ENCODE measurements around the gene SSX2IP.

Gene SSX2IP

DNA sequence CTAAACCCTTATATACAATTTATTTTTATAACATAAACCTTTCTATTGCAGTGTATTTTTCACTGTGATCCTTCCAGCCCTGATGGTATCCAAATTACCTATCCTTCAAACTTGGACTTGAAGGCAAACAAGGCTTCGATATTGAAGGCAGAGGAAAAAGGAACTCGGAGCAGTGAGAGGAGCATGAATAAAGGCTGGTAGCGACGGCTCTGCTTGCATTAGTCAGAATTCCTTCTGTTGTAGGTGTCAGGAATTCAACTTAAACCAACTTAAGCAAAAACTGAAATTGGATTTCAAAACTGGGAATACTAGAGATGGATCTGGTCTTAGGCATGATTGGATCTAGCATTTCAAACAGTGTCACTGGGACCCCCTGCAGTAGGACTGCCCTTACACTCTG, 17.8 kb upstream of the SSX2IP start:
- no peak for DNase-seq

DNA sequence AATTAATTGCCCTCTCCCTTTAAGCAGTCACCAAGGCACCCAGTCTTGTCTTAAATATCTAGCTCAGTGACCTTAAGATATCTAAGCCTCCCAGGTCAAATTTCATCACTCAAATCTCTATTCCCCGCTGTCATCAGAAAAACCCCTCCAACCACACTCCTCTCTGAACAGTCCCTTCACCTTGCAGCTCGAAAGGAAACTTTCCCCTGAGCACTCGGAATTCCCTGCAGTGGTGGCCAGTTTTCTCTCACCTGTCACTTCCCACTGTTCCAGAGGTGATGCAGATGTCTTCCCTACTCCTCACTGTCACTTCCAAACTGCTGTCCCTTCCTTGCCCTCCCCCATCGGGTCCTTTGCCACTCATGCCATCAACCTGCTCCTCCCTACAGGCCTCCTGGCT, 15.3 kb upstream of the SSX2IP start:
- no peak for DNase-seq

DNA sequence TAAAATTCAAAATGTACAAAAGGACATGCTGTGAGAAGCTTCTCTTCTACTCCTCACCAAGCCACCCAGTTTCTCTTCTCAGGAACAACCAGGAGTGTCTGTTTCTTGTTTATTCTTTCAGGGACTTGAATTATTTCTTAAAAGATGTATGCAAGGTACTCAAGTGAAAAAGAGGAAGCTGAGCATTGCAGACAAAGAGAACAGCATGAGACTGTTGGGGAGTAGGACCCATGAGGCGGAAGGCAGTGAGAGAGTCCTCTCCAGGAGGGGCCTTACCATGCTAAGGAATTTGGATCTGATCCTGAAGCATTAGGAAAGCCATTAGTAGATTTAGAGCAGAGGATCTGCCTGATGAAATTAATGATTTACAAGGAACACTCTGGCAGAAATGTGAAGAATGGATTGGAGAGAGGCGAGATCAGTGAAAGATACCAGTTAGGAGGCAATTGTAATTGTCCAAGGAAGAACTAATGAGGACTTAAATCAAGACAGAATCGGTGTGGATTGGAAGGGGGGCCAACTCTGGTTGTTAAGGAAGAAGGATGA, 14.7 kb upstream of the SSX2IP start:
- no peak for DNase-seq

DNA sequence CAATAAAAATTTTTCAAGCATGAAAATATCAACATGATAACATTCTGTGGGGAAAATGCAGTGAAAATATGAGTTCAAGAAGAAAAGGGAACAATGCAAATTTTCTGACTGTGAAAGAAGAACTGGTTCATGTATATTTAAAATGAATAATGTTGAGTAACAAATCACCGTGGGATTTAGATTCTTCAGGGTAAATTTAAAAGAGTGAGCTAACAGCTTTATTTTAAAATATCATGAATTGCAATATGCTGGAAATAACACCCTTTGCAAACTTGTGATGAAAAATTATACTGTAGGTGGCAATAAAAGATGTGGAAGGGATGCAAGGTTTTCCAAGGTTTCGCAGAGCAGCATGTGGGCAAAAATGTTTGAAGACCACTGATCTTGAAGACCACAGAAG, 13.2 kb upstream of the SSX2IP start:
- DNase-seq, result no peak

DNA sequence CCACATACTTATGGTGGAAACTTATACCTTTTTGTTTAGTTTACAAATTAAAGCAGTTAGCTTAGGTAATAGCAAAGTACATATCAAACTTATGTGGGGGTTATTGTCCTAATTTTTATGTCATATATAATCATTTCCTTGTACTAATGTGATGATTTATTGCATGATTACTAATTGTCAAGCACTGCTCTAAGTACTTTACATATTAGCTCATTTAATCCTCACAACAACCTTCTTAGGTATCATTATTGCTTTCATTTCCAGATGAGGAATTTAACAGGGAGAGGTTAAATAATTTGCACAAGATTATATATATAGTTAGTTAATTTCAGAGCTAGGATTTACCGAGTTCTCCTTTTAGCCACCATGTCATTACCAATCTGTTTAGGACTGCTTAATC, 11.9 kb upstream of the SSX2IP start:
- DNase-seq, result no peak

DNA sequence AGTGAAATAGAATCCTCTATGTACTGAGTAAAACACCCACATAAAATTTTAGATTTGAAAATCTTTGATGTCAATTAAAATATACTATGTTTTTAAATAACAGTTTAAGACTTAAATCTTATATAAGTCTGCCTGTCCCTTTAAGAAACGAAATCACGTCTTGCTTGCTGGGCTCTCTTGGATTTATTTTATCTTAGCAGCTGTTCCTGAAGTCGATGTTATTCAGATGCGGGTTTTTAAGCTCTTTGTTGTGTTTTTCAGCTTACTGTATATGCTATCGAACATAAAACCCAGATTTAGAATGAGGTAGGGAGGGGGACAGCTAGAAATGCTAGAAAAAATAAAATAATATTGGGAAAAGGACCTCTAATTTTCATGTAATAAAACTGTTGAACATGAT, 11.1 kb upstream of the SSX2IP start:
- DNase-seq, result no peak

DNA sequence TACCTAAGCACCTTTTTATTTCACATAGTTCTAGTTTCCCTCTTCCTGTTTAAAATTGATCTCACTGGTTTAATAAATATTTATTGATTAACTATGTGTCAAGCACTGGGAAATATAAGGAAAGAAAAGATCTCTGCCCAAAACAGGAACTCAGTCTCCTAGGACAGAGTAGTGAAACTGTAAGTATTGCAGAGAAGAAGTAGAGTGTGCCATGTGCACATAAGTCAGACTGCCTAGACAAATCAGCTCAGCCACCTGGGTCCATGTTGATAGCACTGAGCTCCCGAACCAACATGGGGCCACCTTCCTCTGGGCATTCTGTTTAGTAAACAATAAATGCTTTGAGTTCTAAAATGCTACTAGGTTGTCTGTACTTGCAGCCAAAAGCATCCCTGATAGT, 9.8 kb upstream of the SSX2IP start:
- no peak for DNase-seq

DNA sequence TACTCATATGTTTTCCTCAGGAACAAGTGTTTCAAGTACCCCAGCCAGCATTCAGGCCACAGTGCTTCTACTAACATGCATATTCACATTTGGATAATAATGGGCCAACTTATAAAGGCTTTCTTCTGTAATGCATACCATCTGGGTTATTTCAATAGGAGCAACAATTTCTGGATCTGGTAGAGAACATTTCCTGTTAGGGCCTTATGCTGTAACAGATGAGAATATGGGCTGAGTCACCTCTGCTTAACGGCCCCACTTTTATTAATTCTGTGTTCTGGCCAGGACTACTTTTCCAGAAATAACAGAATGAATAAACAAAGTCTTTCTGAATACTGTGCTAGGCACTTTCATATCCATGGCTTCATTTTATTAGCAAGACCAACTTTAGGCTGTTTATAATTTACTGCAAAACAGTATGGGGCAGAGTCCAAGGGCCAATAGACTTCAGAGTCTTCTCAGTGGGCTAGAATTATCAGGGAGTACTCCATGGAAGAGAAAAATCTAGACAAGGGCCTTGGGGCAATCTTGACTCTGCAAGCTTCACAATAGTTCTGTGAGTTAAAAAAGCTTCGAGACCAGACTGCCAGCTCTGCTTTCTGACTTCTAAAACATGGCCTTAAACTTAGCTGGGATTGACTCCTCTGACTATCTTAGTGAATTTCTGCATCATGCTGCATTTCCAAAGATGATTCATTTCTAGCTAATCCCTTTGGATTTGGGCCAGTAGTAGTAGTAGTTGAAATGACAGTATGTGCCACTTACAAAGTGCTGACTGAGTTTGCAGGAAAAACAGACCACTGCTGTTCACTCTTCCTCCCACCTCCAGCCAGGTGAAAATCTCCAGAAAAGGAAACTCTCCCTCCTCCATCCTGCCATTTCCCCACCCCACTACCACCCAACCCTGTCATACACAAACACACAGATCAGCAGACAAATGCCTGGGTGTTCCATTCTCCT, 8.2 kb upstream of the SSX2IP start:
- DNase-seq, result no peak

DNA sequence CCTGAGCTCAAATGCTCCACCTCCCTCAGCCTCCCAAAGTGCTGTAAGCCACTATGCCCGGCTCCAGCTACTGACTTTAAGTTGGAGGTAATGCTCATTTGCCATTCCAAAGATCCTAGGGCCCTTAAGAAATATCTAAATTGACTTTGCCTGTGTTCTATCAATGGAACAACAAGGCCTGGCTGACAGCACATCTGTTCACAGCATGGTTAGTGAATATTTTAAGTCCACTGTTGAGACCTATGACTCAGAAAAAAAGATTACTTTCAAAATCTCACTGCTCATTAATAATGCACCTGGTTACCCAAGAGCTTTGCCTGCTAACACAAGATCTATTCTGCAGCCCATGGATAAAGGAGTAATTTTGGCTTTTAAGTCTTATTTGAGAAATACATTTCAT, 3.5 kb upstream of the SSX2IP start:
- DNase-seq, result no peak

DNA sequence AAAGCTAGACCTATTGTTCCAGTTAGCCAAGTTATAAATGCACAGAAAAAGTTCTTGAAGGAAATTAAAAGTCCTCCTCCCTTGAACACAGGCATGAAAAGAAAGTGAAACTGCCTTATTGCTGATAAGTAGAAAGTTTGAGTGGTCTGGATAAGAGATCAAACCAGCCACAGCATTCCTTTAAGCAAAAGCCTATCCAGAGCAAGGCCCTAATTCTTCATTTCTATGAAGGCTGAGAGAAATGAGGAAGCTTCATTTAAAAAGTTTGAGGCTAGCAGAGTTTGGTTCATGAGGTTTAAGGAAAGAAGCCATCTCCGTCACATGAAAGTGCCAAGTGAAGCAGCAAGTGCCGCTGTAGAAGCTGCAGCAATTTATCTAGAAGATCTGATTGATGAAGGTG, 2.7 kb upstream of the SSX2IP start:
- DNase-seq, result no peak

DNA sequence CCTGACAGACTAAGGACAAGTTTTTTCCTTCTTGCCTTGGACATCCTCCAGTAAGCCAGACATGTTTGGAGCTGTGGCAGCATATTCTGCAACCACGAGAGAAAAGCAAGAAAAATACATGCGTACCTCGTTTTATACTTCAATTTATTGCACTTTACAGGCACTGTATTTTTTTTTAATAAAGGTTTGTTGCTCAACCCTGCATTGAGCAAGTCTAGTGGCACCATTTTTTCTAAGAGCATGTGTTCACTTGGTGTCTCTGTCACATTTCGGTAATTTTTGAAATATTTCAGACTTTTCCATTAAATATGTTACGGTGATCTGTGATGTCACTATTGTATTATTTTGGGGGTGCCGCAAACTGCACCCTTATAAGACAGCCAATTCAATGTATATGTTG, 2.1 kb upstream of the SSX2IP start:
- DNase-seq, result no peak

DNA sequence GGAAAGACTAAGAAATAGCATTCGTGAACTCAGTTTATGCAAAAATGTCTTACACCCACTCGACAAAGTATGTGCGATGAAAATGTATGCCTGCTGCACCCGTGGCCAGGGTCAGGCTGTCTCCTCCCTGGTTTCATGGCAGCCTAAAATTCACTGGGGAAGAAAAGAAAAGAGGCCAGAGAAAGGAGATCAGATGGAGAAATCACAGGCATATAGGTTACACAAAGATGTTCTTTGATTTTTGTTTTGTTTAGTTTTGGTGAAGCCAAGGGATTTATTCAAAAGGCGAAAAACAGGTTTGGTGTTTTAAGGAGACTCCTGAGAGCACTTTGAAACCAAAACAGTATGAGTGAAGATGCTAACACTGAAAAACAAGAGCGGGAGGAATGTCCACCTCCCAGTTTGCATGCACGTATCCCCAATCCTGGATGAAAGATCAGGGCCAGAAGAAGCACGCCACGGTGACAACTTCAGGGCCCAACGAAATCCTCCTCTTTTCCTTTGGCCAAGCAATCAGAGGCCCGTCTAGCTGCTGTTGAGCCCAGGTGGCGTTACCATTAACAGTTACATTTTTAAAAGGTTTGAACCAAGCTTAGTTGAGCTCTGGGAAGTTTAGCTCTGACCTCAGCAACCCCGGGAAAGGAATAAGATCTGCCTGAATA, 992 bp upstream of the SSX2IP start:
- no peak for DNase-seq

DNA sequence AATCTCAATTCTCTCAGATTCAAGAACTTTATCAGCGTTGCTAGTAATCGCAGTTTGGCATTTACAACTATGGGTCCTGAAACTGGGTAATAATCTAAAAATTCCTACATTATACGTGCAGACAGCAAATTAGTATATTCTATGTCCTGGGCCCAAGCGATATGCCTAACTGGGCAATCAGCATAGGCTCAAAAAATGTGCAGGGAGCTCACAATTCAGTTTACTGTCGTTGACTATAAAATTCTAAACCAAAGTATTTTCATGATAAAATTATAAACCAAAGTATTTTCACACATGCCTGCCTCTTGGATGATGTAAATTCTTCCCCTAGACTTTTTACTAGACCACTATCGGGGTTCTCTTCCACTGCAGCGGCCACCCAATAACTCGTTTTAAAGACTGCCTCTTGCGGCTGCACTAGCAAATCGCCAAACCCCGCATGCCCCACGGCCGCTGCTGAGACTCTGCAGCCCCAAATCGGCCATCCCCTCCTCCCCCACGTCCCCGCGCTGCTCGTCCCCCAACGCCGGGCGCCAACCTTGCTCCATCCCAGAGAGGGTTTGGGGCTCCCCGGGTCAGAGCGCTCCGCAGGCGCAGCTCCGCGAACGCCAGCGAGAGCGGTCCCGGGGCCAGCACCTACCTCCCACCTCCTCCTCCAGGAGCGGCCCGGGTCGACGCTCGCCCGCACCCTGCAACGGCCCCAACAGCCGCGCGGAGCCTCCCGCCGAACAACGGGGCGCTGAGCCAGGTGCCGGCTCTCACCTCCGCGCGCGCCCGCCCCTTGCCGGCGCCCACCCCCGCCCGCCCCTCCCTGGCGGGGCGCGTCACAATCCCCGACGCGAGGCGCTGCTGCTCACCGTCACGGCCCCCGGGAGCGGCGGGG, 506 bp downstream of the SSX2IP start:
- no peak for DNase-seq

DNA sequence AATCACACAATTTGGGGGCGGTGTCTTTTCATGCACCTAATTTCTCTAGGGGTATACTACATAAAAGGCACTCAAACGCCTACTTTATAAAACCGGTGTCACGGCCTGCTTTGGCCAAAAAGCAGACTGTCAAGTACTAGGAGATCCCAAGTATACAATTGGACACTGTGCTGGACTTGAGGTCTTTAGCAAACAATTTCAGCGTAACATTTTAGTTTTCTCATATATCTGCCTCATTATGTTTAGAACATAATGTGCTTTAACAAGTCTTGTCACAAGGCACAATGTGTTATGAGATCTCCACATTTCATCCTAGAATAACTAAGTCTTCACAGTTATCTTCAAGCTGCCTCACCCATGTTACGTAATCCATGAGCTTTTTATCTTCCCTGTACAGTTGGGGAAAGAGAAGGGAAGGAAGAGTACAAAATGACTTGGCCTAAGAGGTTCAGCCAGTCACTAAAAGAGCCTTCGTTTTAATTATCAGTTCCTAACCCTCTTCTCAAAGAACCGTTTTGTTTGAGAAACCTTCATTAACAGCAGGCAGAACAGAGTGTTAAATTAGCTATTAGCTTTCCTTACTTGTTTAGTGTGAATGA, 1.7 kb downstream of the SSX2IP start:
- DNase-seq, result no peak

DNA sequence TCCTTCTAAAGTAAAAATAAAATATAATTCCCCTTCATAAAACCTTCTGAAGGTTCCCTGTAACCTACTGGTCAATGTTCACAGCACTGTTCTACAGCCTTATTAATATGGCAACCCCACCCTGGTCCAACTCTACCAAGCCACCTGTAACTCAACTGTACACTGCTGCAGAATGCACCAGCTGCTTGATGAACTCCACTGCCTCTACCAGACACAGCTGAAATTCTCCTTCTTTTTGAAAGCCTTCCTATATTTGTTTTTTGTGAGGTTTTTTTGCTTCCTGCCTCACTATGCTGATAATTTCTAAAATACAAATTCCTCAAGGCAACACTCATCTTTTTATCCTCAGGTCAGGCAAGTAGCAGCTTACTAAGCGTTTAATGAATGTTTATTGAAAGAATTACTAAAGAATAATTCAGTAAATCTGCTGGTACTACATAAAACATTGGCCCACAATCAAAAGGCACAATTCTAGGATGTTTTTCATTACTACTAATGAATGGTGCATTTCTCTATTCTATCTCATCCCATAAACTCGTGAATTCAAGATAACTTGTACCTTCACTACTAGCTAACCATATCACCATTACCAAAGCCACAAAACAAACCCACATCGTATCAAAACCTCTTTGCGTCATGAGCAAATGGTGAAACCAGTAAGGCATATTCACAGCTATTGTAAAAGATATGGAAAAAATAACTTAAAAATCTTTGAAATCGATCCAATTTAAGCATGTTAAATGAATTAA, 2.4 kb downstream of the SSX2IP start:
- no peak for DNase-seq

DNA sequence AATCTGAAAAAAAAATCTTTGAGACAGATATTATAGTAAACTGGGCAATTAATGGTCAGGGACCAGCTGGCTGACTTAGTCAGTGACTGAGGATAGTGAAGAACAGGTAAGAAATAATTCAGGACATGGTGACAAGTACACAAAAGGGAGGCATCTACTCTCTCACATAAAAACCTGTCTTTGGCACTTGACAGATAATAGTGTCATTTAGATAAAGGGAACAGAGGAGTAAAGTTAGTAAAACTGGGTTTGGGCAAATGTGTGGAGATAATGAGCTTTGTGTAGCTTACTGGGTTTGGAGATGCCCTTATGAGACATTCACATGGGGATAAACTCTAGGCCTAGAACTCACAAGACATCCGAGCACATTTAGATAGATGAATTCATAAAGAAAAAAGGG, 4.0 kb downstream of the SSX2IP start:
- no peak for DNase-seq

DNA sequence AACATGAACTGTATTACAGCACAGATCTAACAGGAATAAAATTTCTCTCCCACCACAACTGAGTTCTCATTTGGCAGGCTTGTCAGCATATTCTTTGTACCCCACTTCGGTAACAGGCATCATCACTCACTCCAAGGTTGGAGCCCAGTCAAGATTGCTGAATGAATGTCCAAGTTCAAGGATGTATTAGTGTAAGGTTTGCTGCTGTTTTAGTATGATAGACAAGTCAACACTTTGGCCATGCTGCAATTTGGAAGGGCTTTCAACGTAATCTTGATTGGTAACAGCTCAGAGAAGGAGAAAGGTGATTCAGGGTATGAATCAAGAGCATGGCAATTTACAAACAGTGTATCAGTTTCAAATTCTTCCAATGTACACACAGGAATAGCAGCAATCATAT, 6.8 kb downstream of the SSX2IP start:
- DNase-seq, result no peak

DNA sequence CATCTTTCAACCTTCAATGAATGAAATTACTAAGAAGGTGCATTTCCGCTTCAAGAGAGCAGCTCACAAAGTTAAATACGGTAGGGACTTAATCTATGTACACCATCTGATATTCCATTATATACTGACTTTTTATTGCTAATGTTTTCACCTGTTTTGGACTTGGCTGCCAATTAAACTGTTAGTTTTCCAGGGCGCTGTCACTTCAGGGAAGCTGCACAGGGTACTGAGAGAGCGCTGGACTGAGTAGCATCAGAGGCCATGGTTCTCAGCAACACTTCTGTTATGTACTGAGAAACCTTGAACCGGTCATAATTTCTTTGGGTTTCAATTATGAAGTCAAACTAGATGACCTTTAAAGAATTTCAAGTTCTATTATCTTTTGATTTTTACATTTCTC, 8.2 kb downstream of the SSX2IP start:
- no peak for DNase-seq

DNA sequence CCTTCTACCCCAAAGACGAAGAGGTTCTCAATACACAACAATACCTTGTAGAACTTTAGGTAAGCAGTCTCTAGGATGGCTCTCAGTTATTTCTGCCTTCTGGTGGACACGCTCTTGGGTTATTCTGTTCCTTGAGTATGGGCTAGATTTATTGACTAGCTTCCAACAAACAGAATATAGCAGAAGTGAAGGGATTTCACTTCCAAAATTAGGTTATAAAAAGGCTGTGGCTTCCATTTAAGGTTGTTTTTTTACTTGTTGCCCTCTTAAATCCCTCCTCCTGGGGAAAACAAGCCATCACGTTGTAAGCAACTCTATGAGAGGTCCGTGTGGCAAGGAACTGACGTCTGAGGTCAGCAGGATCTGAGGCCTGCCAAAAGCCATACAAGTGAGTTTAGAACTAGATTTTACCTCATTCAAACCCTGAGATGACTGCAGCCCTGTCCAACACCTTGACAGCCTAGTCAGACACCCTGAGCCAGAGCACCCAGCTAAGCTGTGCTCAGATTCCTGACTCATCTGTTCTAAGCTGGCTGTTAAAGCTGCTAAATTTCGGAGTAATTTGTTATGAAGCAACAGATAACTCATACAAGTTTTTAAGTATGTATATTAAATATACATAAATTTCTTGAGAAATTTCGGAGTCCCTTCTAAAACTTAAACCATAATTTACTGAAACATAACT, 12.7 kb downstream of the SSX2IP start:
- DNase-seq, result no peak

DNA sequence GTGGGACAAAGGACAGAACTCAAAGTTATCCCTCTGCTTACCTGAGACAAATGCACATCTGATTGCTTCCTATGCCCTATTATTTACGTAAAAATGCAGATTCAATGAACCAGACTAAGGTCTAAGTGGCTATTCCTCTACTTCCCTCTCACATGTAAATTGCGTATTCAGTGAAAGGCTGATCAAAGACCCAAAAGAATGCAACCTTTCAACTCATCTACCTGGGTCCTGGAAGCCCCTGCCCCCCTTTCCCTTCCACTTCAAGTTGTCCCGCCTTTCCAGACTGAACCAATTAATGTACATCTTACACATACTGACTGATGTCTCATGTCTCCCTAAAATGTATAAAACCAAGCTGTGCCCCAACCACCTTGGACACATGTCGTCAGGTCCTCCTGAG, 14.6 kb downstream of the SSX2IP start:
- no peak for DNase-seq

DNA sequence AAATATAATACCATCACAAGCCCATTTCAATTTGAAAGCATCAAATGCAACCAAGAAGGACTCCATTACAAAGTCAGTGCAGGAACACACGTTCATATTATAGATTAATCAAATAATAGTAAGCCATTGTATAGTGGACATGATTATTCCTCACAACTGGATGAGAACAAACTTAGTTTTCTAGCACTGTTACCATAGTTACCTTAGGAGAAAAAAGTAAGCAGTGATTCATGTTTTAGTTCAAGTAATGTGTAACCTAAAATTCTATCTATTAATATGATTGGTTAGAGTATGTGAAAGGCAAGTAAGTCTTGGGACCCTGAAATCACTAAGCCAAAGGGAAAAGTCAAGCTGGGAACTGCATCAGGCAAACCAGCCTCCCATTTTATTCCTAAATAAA, 15.2 kb downstream of the SSX2IP start:
- no peak for DNase-seq
